Natural killer cell (primary cell): ENCODE measurements around the gene NME9. TPM values are rescaled to one million over a fixed set of nuclear protein-coding genes. Genes with fewer than 3 reads are reported as not detected.

ENCODE experiments used
- ATAC-seq, 3 donors: fragments of 150-1000 bp in 2 of 3; fragments of 200-7000 bp in 1 of 3; cut with Tn5 transposase; 1 replicate in 1 of 3; 2 replicates in 2 of 3; pipeline ENCODE4 v1.10.0; 2021; ENCODE audit warnings: mild to moderate bottlenecking in 2 of 3, moderate library complexity in 2 of 3
- DNase-seq, 2 donors: peaks; one replicate each; pipeline versions ENCODE4 v3.0.0 to v3.0.0-alpha.2; 2013 to 2021; ENCODE audit warnings: mixed read lengths in 1 of 2
- H3K27ac ChIP-seq: one replicate; pipeline ENCODE4 v1.5.1; 2013; ENCODE audit warnings: mild to moderate bottlenecking, low read length
- H3K27me3 ChIP-seq: one replicate; pipeline ENCODE4 v1.6.1; 2013; ENCODE audit warnings: low read length; ENCODE audit not compliant: control insufficient read depth, insufficient read depth
- H3K36me3 ChIP-seq: one replicate; pipeline ENCODE4 v1.6.1; 2013; ENCODE audit warnings: low read length; ENCODE audit not compliant: control insufficient read depth, insufficient read depth
- H3K4me1 ChIP-seq: one replicate; pipeline ENCODE4 v1.6.1; 2013; ENCODE audit warnings: low read length; ENCODE audit not compliant: control insufficient read depth, insufficient read depth
- H3K4me3 ChIP-seq: one replicate; pipeline ENCODE4 v1.5.1; 2013; ENCODE audit warnings: low read length
- H3K9me3 ChIP-seq: one replicate; pipeline ENCODE4 v1.6.1; 2013; ENCODE audit warnings: low read length; ENCODE audit not compliant: control insufficient read depth, insufficient read depth
- H3K27ac Mint-ChIP-seq, 2 donors: one replicate each; pipeline ENCODE4 v1.8.0; 2022; ENCODE audit warnings: mild to moderate bottlenecking in 2 of 2, mixed read lengths in 2 of 2, moderate library complexity in 1 of 2
- H3K27me3 Mint-ChIP-seq, 2 donors: one replicate each; pipeline ENCODE4 v1.8.0; 2022; ENCODE audit warnings: low read depth in 2 of 2, mixed read lengths in 2 of 2
- H3K36me3 Mint-ChIP-seq: one replicate; pipeline ENCODE4 v1.8.0; 2022; ENCODE audit warnings: mixed read lengths
- H3K4me1 Mint-ChIP-seq, 2 donors: one replicate each; pipeline ENCODE4 v1.8.0; 2022; ENCODE audit warnings: mixed read lengths in 2 of 2
- H3K4me3 Mint-ChIP-seq: one replicate; pipeline ENCODE4 v1.8.0; 2022; ENCODE audit warnings: mild to moderate bottlenecking, moderate library complexity, mixed read lengths
- H3K9me3 Mint-ChIP-seq, 2 donors: one replicate each; pipeline ENCODE4 v1.8.0; 2022; ENCODE audit warnings: mixed read lengths in 2 of 2
- WGBS: methylation state at CpG from one replicate; pipeline ENCODE4 v1.1.7; 2013; ENCODE audit warnings: missing lambda C conversion rate; ENCODE audit not compliant: insufficient coverage; 5-methylcytosine and 5-hydroxymethylcytosine counted together
- intact Hi-C: fragments of 100-400 bp; cut with micrococcal nuclease; formaldehyde crosslinking; loops from one replicate; pipeline ENCODE4 v1.14.2; 2022
- total RNA-seq, 4 donors: library from RNA; stranded (reverse); fragments of 120-200 nt in 1 of 4; gene quantifications; one replicate each; pipeline versions ENCODE4 v1.2.3 to v1.2.4, GENCODE V29; 2013 to 2022
- TF ChIP-seq, protein P1 (sequence below): fragments of 200-600 bp; IDR thresholded peaks from one replicate; pipeline ENCODE4 v1.8.0; 2022; ENCODE audit warnings: antibody characterized with exemption

The NME9 gene
- total RNA-seq, 3 donors from 2014 or later (not counting 1 experiment from before 2014, with no cell fraction given), result not detected

- no peaks in the 10 kb centered on the region for H3K36me3 ChIP-seq
- DNase-seq, result no peak
- H3K36me3 Mint-ChIP-seq, result no peaks in the 10 kb centered on the region
- H3K27ac Mint-ChIP-seq, result no peak overlapping the region
- H3K4me1 Mint-ChIP-seq, result no peaks in the 10 kb centered on the region
- no peak for ATAC-seq
- no peaks in the 10 kb centered on the region for H3K27me3 ChIP-seq
- H3K27me3 Mint-ChIP-seq, result peaks cover 0 to 2% of the 10 kb centered on the region in 2 donors
- H3K27ac ChIP-seq, result no peak overlapping the region
- TF ChIP-seq, protein P1, sequence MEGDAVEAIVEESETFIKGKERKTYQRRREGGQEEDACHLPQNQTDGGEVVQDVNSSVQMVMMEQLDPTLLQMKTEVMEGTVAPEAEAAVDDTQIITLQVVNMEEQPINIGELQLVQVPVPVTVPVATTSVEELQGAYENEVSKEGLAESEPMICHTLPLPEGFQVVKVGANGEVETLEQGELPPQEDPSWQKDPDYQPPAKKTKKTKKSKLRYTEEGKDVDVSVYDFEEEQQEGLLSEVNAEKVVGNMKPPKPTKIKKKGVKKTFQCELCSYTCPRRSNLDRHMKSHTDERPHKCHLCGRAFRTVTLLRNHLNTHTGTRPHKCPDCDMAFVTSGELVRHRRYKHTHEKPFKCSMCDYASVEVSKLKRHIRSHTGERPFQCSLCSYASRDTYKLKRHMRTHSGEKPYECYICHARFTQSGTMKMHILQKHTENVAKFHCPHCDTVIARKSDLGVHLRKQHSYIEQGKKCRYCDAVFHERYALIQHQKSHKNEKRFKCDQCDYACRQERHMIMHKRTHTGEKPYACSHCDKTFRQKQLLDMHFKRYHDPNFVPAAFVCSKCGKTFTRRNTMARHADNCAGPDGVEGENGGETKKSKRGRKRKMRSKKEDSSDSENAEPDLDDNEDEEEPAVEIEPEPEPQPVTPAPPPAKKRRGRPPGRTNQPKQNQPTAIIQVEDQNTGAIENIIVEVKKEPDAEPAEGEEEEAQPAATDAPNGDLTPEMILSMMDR, result no peak
- H3K4me1 ChIP-seq, result no peaks in the 10 kb centered on the region
- H3K9me3 ChIP-seq, result no peaks in the 10 kb centered on the region
- no peak overlapping the region for H3K4me3 ChIP-seq
- intact Hi-C loops, result no loop called here
- WGBS, result 90% methylated on average over 4 of the region's 4 CpGs
- no peaks in the 10 kb centered on the region for H3K9me3 Mint-ChIP-seq
- H3K4me3 Mint-ChIP-seq, result no peak overlapping the region
Observed at GRCh38 chr3:138336454-138336999, 6.9 kb upstream of the NME9 start.

- ATAC-seq (no peak), DNase-seq (no peak)
- Mint-ChIP-seq H3K4me3 (no peak overlapping the region), H3K27ac (no peak overlapping the region), H3K4me1 (peaks cover 6 to 7% of the 10 kb centered on the region in 2 donors), H3K36me3 (no peaks in the 10 kb centered on the region), H3K9me3 (no peaks in the 10 kb centered on the region), H3K27me3 (peaks cover 0 to 1% of the 10 kb centered on the region in 2 donors)
- intact Hi-C loops, result no loop called here
- H3K4me3 ChIP-seq, result no peak overlapping the region
- WGBS, result 88% methylated on average over 4 of the region's 4 CpGs
- no peaks in the 10 kb centered on the region for H3K27me3 ChIP-seq
- no peaks in the 10 kb centered on the region for H3K9me3 ChIP-seq
- peaks cover 4% of the 10 kb centered on the region for H3K4me1 ChIP-seq
- H3K27ac ChIP-seq, result no peak overlapping the region
- no peaks in the 10 kb centered on the region for H3K36me3 ChIP-seq
- TF ChIP-seq, protein P1, result no peak
Observed at GRCh38 chr3:138334608-138335007, 5.0 kb upstream of the NME9 start.

DNA sequence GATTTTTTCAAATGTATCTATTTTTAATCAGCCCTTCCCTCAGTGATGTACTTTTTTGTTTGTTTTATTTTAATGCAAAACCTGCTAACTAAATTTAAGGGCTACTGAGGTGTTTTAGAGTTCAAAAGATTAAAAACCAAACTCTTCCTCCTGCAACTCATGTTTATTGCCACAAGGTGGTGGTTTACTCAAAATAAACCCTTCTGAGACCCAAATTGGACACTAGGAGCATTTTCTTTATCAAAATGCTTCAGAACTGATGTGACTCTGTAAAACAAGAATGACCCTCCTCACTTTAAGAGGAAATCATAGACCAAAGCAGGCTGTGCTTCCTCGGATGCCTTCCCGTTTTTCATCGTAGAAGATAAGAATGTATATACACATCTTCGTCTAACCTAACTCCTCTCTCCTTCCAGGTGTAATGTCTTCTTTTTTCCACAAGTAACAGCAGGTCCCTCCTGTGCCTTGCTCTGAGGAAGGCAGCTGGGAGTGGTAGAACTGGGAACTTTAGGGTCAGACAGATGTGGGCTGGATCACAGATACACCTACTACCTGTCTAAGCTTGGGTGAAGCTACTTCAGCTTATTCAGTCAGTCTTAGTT, 2.9 kb upstream of the NME9 start:
- Histone ChIP-seq H3K27me3 (no peaks in the 10 kb centered on the region), H3K4me3 (no peak overlapping the region), H3K36me3 (no peaks in the 10 kb centered on the region), H3K9me3 (no peaks in the 10 kb centered on the region), H3K27ac (no peak overlapping the region), H3K4me1 (peaks cover 4% of the 10 kb centered on the region)
- DNase-seq (peak in 1 of 2 donors; percentile 49), ATAC-seq (no peak)
- H3K27ac Mint-ChIP-seq, result no peak overlapping the region
- intact Hi-C loops, result no loop called here
- no peaks in the 10 kb centered on the region for H3K27me3 Mint-ChIP-seq
- H3K36me3 Mint-ChIP-seq, result no peaks in the 10 kb centered on the region
- WGBS, result 33% methylated on average over 2 of the region's 4 CpGs
- H3K4me3 Mint-ChIP-seq, result peak overlapping the region; percentile 8
- TF ChIP-seq, protein P1, result peak; percentile 27
- peaks cover 20 to 25% of the 10 kb centered on the region in 2 donors for H3K4me1 Mint-ChIP-seq
- H3K9me3 Mint-ChIP-seq, result no peaks in the 10 kb centered on the region
